Measurements from ENCODE around the gene FETUB. TPM values are rescaled to one million over a fixed set of nuclear protein-coding genes. Genes with fewer than 3 reads are reported as not detected.
"Not testable (repeated sequence)": the region's sequence is repeated elsewhere in the genome, so short reads cannot be mapped to it uniquely, and the experiment has no call there.

Gene FETUB
- total RNA-seq, 2 experiments from 2014 or later: not detected

GRCh38 chr3:186696522-186696921, 56.3 kb downstream of the FETUB start:
- no peak for ATAC-seq (ENCODE audit: poor library complexity)

GRCh38 chr3:186697510-186697909, 57.3 kb downstream of the FETUB start:
- Histone ChIP-seq H3K4me3 (ENCODE audit: low read length) (no peak overlapping the region), H3K9me3 (ENCODE audit: control insufficient read depth in 1 of 2, insufficient read depth in 1 of 2, low read length in 2 of 2) (no peaks in the 10 kb centered on the region), H3K36me3 (ENCODE audit: insufficient read depth, low read length) (no peaks in the 10 kb centered on the region), H3K4me1 (ENCODE audit: insufficient read depth, low read length) (no peaks in the 10 kb centered on the region), H3K27ac (ENCODE audit: low read depth in 1 of 2, low read length in 2 of 2) (no peak overlapping the region), H3K27me3 (ENCODE audit: control insufficient read depth in 1 of 2, insufficient read depth in 2 of 2, low read length in 2 of 2) (no peaks in the 10 kb centered on the region)
- DNase-seq (no peak), ATAC-seq (ENCODE audit: poor library complexity) (no peak)
- peaks cover 10% of the 10 kb centered on the region for H3K27me3 Mint-ChIP-seq
- CTCF ChIA-PET: no interaction called here
- H3K36me3 Mint-ChIP-seq (ENCODE audit: low read depth): no peaks in the 10 kb centered on the region
- H3K9me3 Mint-ChIP-seq: no peaks in the 10 kb centered on the region
- H3K4me1 Mint-ChIP-seq (ENCODE audit: low read depth): no peaks in the 10 kb centered on the region
- POLR2A ChIA-PET: no interaction called here
- TF ChIP-seq CTCF (IDR thresholded peaks at IDR 0.05): no peak
- intact Hi-C loops (cut with DNase I, micrococcal nuclease): no loop called here
- no peak overlapping the region for H3K4me3 Mint-ChIP-seq
- H3K27ac Mint-ChIP-seq: no peak overlapping the region

More at GRCh38 chr3:186696522-186696921, 56.3 kb downstream of the FETUB start:
- no peaks in the 10 kb centered on the region for H3K36me3 Mint-ChIP-seq (ENCODE audit: low read depth)
- no peak overlapping the region for H3K4me3 Mint-ChIP-seq
- H3K9me3 Mint-ChIP-seq: no peaks in the 10 kb centered on the region
- Histone ChIP-seq H3K4me1 (ENCODE audit: insufficient read depth, low read length) (no peaks in the 10 kb centered on the region), H3K36me3 (ENCODE audit: insufficient read depth, low read length) (no peaks in the 10 kb centered on the region), H3K9me3 (ENCODE audit: control insufficient read depth in 1 of 2, insufficient read depth in 1 of 2, low read length in 2 of 2) (no peaks in the 10 kb centered on the region), H3K4me3 (ENCODE audit: low read length) (no peak overlapping the region), H3K27me3 (ENCODE audit: control insufficient read depth in 1 of 2, insufficient read depth in 2 of 2, low read length in 2 of 2) (no peaks in the 10 kb centered on the region), H3K27ac (ENCODE audit: low read depth in 1 of 2, low read length in 2 of 2) (no peak overlapping the region)
- TF ChIP-seq CTCF (IDR thresholded peaks at IDR 0.05): no peak
- intact Hi-C loops (cut with DNase I, micrococcal nuclease): no loop called here
- POLR2A ChIA-PET: no interaction called here
- no peak overlapping the region for H3K27ac Mint-ChIP-seq
- H3K4me1 Mint-ChIP-seq (ENCODE audit: low read depth): no peaks in the 10 kb centered on the region
- CTCF ChIA-PET: no interaction called here
- H3K27me3 Mint-ChIP-seq: peaks cover 17% of the 10 kb centered on the region
- no peak for DNase-seq

- H3K4me3 Mint-ChIP-seq: no peak overlapping the region
- no peaks in the 10 kb centered on the region for H3K4me1 Mint-ChIP-seq (ENCODE audit: low read depth)
- Histone ChIP-seq H3K4me3 (ENCODE audit: low read length) (no peak overlapping the region), H3K4me1 (ENCODE audit: insufficient read depth, low read length) (no peaks in the 10 kb centered on the region), H3K27me3 (ENCODE audit: control insufficient read depth in 1 of 2, insufficient read depth in 2 of 2, low read length in 2 of 2) (no peaks in the 10 kb centered on the region), H3K36me3 (ENCODE audit: insufficient read depth, low read length) (no peaks in the 10 kb centered on the region), H3K9me3 (ENCODE audit: control insufficient read depth in 1 of 2, insufficient read depth in 1 of 2, low read length in 2 of 2) (no peaks in the 10 kb centered on the region), H3K27ac (ENCODE audit: low read depth in 1 of 2, low read length in 2 of 2) (no peak overlapping the region)
- CTCF ChIA-PET: no interaction called here
- no peak for DNase-seq
- intact Hi-C loops (cut with DNase I, micrococcal nuclease): no loop called here
- POLR2A ChIA-PET: no interaction called here
- H3K9me3 Mint-ChIP-seq: no peaks in the 10 kb centered on the region
- H3K36me3 Mint-ChIP-seq (ENCODE audit: low read depth): no peaks in the 10 kb centered on the region
- peaks cover 17% of the 10 kb centered on the region for H3K27me3 Mint-ChIP-seq
- ATAC-seq (ENCODE audit: poor library complexity): no peak
- no peak overlapping the region for H3K27ac Mint-ChIP-seq
- TF ChIP-seq CTCF (IDR thresholded peaks at IDR 0.05): no peak
Observed at GRCh38 chr3:186700267-186700666, 60.1 kb downstream of the FETUB start.

- ATAC-seq (ENCODE audit: poor library complexity); CTCF ChIA-PET; POLR2A ChIA-PET; H3K36me3 ChIP-seq (ENCODE audit: insufficient read depth, low read length); H3K27me3 ChIP-seq (ENCODE audit: control insufficient read depth in 1 of 2, insufficient read depth in 2 of 2, low read length in 2 of 2); H3K9me3 Mint-ChIP-seq; intact Hi-C loops (cut with DNase I, micrococcal nuclease); H3K4me3 ChIP-seq (ENCODE audit: low read length); DNase-seq; H3K4me1 ChIP-seq (ENCODE audit: insufficient read depth, low read length); H3K9me3 ChIP-seq (ENCODE audit: control insufficient read depth in 1 of 2, insufficient read depth in 1 of 2, low read length in 2 of 2); H3K27ac Mint-ChIP-seq; H3K4me3 Mint-ChIP-seq; H3K4me1 Mint-ChIP-seq (ENCODE audit: low read depth); H3K36me3 Mint-ChIP-seq (ENCODE audit: low read depth); H3K27ac ChIP-seq (ENCODE audit: low read depth in 1 of 2, low read length in 2 of 2): not testable (repeated sequence)
- H3K27me3 Mint-ChIP-seq: peaks cover 31% of the 10 kb centered on the region
Observed at GRCh38 chr3:186702451-186702850, 62.3 kb downstream of the FETUB start.

Data from CD4-positive, alpha-beta T cell (primary cell).